GM18520 (cell line): ENCODE results near the gene FBXO41.
"Not testable (repeated sequence)": the region's sequence is repeated elsewhere in the genome, so short reads cannot be mapped to it uniquely, and the experiment has no call there.

ENCODE experiments used
- ATAC-seq: cut with Tn5 transposase; IDR thresholded peaks from one replicate; pipeline ENCODE4 v1.9.1; 2021; ENCODE audit not compliant: unreplicated experiment

The FBXO41 gene

DNA sequence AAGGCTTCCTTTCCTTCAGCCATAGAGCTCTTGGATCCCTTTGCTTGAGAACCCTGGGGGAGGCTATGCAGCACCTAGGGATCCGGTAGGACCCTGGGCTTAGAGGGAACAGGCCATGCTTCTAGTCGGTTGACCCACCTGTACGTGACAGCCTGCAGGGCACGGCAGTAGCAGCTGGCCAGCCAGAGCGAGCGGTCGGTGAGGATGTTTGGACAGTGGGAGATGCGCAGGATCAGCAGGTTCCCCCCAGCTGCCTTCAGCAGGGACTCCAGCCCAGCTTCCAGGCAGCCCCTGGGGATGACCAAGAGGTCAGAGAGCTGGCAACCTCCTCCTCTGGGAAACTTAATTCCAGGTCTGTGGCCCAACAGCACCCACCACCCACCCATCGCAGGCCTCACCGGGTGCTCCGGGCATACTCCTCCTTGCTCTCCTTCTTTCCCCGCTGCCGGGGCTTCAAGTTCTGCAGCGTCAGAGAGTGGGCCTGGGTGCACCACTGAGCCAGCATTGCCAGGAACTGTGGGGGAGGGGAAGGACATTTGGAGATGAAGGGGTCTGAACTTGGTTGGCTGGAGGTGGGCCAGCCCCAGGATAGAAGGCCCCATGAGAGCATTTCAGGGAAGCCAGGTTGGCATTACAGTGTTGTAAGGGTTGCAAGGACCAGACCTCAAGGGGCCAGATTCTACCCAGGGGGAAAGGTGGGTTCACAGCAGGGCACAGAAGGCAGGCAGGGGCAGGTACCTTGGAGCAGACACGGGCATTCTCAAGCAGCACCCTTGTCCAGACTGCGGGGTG is 20.5 kb downstream of the FBXO41 start:
- no peak for ATAC-seq

DNA sequence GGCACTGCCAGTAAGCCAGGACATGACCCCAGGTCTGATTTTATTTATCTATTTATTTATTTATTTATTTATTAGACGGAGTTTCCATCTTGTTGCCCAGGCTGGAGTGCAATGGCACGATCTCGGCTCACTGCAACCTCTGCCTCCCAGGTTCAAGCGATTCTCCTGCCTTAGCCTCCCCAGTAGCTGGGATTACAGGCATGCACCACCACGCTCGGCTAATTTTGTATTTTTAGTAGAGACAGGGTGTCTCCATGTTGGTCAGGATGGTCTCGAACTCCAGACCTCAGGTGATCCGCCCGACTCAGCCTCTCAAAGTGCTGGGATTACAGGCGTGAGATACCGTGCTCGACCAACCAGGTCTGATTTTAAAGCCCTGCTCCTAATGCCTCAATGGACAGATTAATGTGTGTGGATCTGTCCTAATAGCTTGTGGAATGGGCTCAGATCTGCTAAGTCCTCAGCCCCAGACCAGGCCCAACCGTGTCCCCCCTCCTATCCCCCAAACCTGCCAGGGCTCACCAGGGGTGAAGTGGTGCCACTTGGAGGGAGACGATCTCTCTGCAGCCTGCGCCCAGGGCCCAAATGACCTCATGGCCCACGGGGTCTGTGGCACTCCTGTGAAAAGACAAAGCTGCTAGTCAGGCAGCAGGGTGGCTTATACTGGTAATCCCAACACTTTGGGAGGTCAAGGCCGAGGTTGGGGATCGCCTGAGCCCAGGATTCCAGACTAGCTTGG is 21.4 kb downstream of the FBXO41 start:
- not testable (repeated sequence) for ATAC-seq

GRCh38 chr2:73262108-73262651 is 22.1 kb downstream of the FBXO41 start:
- no peak for ATAC-seq

DNA sequence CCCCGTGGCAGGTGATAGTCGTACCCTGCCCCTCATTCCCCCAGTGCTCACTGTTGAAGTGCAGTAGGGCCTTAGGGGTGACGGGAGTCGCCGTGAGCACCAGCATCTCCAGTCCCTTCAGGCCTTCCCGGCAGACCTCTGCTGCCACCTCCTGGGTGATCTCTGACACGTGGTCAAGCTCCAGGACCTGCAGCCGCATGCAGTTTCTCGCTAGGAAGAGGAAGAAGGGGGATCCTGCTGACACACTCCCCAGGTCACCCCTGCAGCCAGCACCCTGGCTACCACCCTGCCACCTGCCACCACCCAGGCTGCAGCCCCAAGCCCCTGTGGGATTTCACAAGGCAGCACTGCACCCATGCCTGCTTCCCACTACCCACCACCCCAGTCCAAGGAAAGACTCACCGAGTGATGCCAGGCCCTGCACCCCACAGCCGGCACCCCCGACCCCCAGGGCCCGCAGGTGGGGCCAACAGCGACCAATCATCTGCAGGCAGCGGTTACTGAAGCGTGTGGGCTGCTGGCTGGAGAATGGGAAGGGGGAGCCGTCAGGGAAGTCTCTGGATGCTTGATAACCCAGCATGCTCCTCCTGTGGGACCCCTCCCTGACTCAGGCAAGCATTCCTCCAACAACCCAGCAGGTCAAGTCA is 23.8 kb downstream of the FBXO41 start:
- no peak for ATAC-seq

- ATAC-seq: no peak
Measured at GRCh38 chr2:73259704-73260337, 24.5 kb downstream of the FBXO41 start.

DNA sequence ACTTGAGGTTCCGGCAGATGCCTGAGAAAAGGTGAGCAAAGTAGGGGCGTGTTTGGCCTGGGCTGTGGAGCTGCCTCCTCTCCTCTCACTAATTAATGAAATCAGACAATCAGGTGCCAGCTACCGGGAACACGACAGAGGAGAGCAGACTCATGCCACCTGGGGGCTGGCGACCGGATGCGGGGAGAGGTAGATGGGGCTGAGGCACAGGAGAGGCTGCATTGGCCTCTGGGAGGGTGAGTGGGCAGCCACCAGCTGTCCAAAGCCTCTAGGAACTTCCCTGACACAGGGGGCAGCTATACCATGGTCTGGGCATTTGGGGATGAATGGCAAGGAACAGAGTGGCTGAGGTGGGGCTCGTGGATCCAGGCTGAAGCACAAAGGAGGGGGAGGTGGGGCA is 25.0 kb downstream of the FBXO41 start:
- ATAC-seq: no peak

DNA sequence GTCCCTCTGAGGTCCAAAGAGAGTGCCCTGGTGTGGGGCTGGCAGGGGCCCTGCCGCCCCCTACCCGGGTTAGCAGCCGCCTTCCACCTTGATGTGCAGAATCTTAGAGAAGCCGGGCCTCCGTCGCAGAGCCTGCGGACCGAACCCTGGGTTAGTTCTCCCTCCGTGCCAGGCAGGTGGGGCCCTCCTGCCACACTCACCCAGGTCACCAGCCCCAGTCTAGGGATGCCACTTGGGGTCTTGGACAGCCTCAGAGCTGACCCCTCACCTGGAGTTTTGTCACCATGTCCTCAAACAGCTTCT is 25.4 kb downstream of the FBXO41 start:
- no peak for ATAC-seq

- no peak for ATAC-seq
Measured at GRCh38 chr2:73258186-73258912, 25.9 kb downstream of the FBXO41 start.

- no peak for ATAC-seq
Measured at GRCh38 chr2:73257425-73258125, 26.7 kb downstream of the FBXO41 start.

DNA sequence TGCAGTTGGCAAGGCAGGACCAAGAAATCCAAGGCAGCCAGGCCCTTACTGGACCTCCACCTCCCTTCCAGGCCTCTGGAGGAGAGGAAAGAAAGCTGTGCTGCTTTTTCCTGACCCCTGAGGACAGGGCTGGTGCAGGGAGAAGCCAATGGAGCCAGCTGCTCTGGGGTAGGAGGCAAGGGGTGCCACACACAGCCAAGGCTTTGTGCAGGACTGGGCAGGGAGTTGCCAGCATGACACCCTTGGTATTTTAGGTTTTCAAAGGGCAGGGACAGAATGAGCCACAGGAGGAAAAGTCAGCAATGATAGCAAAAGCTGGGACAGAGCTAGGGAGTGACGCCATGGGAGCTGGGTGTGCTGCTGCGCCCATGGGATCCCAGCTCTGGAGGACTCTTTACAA is 27.3 kb downstream of the FBXO41 start:
- no peak for ATAC-seq

- no peak for ATAC-seq
Measured at GRCh38 chr2:73256618-73256922, 27.7 kb downstream of the FBXO41 start.

- ATAC-seq: no peak
Measured at GRCh38 chr2:73255907-73256617, 28.2 kb downstream of the FBXO41 start.

DNA sequence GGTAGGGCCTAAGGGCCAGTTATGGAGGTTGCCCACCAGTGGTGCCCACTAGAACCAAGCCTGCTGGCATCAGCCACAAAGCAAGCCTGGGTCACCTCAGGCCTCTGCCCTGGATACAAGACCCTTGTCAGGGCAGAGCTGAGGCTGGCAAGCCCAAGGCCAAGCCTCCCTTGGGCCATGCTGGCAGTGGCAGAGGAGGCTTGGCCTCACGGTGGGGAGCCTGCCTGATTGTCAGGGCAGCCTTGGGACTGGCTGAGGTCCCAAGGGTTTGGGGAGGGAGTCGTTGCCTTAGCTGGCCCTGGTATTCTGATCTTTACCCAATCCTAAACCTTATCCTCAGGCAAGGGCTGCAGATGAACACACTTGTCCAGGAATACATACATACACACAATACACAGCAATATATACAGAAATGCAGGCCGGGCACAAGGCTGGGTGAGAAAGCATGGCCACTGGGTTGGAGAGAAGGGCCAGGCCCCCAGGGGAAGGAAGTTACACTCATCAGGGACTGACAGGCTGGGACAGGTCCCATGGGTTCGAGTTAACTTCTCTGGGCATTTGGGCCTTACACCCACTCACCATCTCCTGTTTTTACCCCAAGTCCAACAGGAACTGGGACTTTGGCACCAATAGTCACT is 29.2 kb downstream of the FBXO41 start:
- no peak for ATAC-seq

DNA sequence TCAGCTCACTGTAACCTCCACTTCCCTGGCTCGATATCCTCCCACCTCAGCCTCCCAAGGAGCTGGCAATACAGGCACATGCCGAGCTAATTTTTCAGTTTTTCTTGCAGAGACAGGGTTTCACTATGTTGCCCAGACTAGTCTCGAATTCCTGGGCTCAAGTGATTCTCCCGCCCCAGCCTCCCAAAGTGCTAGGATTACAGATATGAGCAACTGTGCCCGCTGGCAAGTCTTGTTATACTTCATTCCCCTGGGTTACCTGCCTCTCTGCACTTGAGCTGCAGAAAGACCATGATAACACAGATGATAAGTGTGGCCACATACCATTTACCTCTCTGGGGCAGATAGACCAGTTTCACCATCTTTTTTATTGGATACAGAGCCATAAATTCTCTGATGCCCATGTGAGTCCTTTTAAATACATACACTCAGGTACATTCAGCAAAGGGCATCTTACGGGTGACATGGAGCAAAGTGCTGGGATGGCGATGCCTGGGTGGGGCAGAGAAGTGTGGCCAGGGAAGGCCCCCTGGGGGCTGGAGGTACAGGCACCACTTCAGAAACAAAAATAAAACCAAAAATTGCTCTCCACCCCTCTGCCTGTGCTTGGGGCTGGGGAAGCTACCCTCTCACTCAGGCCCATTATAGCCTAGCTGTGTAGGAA is 29.8 kb downstream of the FBXO41 start:
- ATAC-seq: no peak

- ATAC-seq: no peak
Measured at GRCh38 chr2:73253901-73254300, 30.4 kb downstream of the FBXO41 start.

GRCh38 chr2:73253400-73253799 is 30.9 kb downstream of the FBXO41 start:
- no peak for ATAC-seq

DNA sequence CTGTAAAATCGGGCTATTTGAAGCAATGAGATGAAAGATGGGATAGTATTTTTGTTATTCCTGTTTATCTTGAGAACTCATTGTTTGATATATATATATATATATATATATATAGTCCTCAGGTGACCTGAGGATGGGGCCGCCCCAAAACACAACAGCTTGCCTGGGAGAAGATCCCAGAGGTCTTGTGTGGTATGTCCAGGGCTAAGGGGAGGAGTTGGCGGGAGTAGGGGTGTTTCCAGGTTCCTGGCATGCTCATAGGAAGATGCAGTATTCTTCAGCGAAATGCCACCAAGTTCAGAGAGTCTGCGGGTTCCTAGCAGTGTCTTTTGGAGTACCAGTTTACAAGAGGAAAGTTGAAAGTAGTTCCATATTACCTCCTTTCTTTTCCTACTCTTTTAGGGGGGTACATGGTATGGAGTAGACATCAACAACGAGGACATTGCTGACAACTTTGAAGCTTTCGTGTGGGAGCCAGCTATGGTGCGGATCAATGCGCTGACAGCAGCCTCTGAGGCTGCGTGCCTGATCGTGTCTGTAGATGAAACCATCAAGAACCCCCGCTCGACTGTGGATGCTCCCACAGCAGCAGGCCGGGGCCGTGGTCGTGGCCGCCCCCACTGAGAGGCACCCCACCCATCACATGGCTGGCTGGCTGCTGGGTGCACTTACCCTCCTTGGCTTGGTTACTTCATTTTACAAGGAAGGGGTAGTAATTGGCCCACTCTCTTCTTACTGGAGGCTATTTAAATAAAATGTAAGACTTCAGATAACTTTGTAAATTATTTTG is 31.8 kb downstream of the FBXO41 start:
- no peak for ATAC-seq
